Liver (tissue), 9 donors: ENCODE results near the gene FERMT1. TPM values are rescaled to one million over a fixed set of nuclear protein-coding genes. Genes with fewer than 3 reads are reported as not detected.

Source experiments
- DNase-seq: peaks from one replicate; pipeline ENCODE4 v3.0.0-alpha.2; 2017; ENCODE audit warnings: low spot score
- H3K27ac ChIP-seq, 2 donors: one replicate each; pipeline ENCODE4 v1.7.0; 2013; ENCODE audit warnings: inconsistent platforms in 2 of 2, low read length in 2 of 2, control low read depth in 1 of 2, low read depth in 1 of 2, mild to moderate bottlenecking in 1 of 2
- H3K27me3 ChIP-seq, 4 donors: one replicate each; pipeline versions ENCODE4 v1.6.1 to v1.7.0; 2013; ENCODE audit warnings: low read length in 3 of 4, inconsistent platforms in 1 of 4, mild to moderate bottlenecking in 1 of 4, moderate library complexity in 1 of 4; ENCODE audit not compliant: control insufficient read depth in 4 of 4, insufficient read depth in 4 of 4
- H3K36me3 ChIP-seq, 4 donors: one replicate each; pipeline versions ENCODE4 v1.6.1 to v1.7.0; 2013; ENCODE audit warnings: low read length in 3 of 4, mild to moderate bottlenecking in 3 of 4, low read depth in 1 of 4, moderate library complexity in 1 of 4; ENCODE audit not compliant: control insufficient read depth in 4 of 4, insufficient read depth in 3 of 4
- H3K4me1 ChIP-seq, 4 donors: one replicate each; pipeline versions ENCODE4 v1.6.1 to v1.7.0; 2013; ENCODE audit warnings: low read length in 3 of 4, mild to moderate bottlenecking in 3 of 4, moderate library complexity in 1 of 4; ENCODE audit not compliant: control insufficient read depth in 4 of 4, insufficient read depth in 4 of 4
- H3K4me3 ChIP-seq, 3 donors: one replicate each; pipeline versions ENCODE4 v1.6.1 to v1.7.0; 2013; ENCODE audit warnings: low read length in 3 of 3, control low read depth in 1 of 3, low read depth in 1 of 3, mild to moderate bottlenecking in 1 of 3
- H3K9ac ChIP-seq, 2 donors: one replicate each; pipeline ENCODE4 v1.7.0; 2013; ENCODE audit warnings: low read length in 2 of 2, mild to moderate bottlenecking in 2 of 2, moderate library complexity in 2 of 2, control low read depth in 1 of 2, low read depth in 1 of 2
- H3K9me3 ChIP-seq, 4 donors: one replicate each; pipeline versions ENCODE4 v1.6.1 to v1.7.0; 2013; ENCODE audit warnings: low read length in 3 of 4; ENCODE audit not compliant: control insufficient read depth in 4 of 4
- CTCF ChIP-seq: fragments of 150-350 bp; IDR thresholded peaks from 2 replicates; pipeline ENCODE4 v1.5.1; 2017; ENCODE audit warnings: improper control_type of control experiment, low read depth, low read length; ENCODE audit not compliant: missing input control
- EGR1 ChIP-seq, 2 donors: IDR thresholded peaks; 2 replicates each; pipeline ENCODE4 v1.6.1; 2016 to 2018; ENCODE audit warnings: antibody characterized with exemption in 2 of 2, low read depth in 2 of 2
- FOXA1 ChIP-seq: IDR thresholded peaks from 2 replicates; pipeline ENCODE4 v1.6.1; 2016; ENCODE audit warnings: antibody characterized with exemption
- FOXA2 ChIP-seq: IDR thresholded peaks from 2 replicates; pipeline ENCODE4 v1.6.1; 2016; ENCODE audit warnings: antibody characterized with exemption
- GABPA ChIP-seq, 2 donors: IDR thresholded peaks in 1 of 2; conservative IDR thresholded peaks in 1 of 2; 2 replicates each; pipeline ENCODE4 v1.6.1; 2016; ENCODE audit warnings: antibody characterized with exemption in 2 of 2, mild to moderate bottlenecking in 1 of 2, moderate library complexity in 1 of 2
- HNF4A ChIP-seq, 2 donors: conservative IDR thresholded peaks; 2 replicates each; pipeline ENCODE4 v1.6.1; 2016; ENCODE audit warnings: antibody characterized with exemption in 2 of 2, mild to moderate bottlenecking in 2 of 2
- HNF4G ChIP-seq: IDR thresholded peaks from 2 replicates; pipeline ENCODE4 v1.6.1; 2016; ENCODE audit warnings: antibody characterized with exemption
- MAX ChIP-seq: IDR thresholded peaks from 2 replicates; pipeline ENCODE4 v1.6.1; 2016; ENCODE audit warnings: antibody characterized with exemption
- NR2F2 ChIP-seq: IDR thresholded peaks from 2 replicates; pipeline ENCODE4 v1.6.1; 2016; ENCODE audit warnings: antibody characterized with exemption
- RAD21 ChIP-seq, 2 donors: IDR thresholded peaks; 2 replicates each; pipeline ENCODE4 v1.6.1; 2016; ENCODE audit warnings: antibody characterized with exemption in 2 of 2, mild to moderate bottlenecking in 2 of 2
- REST ChIP-seq: IDR thresholded peaks from 2 replicates; pipeline ENCODE4 v1.6.1; 2016; ENCODE audit warnings: antibody characterized with exemption, mild to moderate bottlenecking
- RXRA ChIP-seq, 2 donors: IDR thresholded peaks; 2 replicates each; pipeline ENCODE4 v1.6.1; 2017 to 2018; ENCODE audit warnings: antibody characterized with exemption in 2 of 2, mild to moderate bottlenecking in 1 of 2
- SP1 ChIP-seq: IDR thresholded peaks from 2 replicates; pipeline ENCODE4 v1.6.1; 2018; ENCODE audit warnings: antibody characterized with exemption, mild to moderate bottlenecking
- TAF1 ChIP-seq: conservative IDR thresholded peaks from 2 replicates; pipeline ENCODE4 v1.6.1; 2016; ENCODE audit warnings: antibody characterized with exemption, mild to moderate bottlenecking
- YY1 ChIP-seq: IDR thresholded peaks from 2 replicates; pipeline ENCODE4 v1.6.1; 2016; ENCODE audit warnings: antibody characterized with exemption, mild to moderate bottlenecking
- WGBS: extraction: QIAGEN DNeasy Blood & Tissue Kit; methylation state at CpG from one replicate; pipeline ENCODE4 v1.1.7; 2013; 5-methylcytosine and 5-hydroxymethylcytosine counted together
- polyA plus RNA-seq, 2 donors: library from polyadenylated mRNA; stranded (reverse) in 1 of 2; unstranded in 1 of 2; fragments of 200-250 nt in 1 of 2; fragments of >200 nt in 1 of 2; fragmentation: Nextera tagmentation in 1 of 2; extraction: Ambion mirVana in 1 of 2; gene quantifications; one replicate each; pipeline versions ENCODE4 v1.2.1 to v1.2.3, GENCODE V29; 2013 to 2015
- total RNA-seq, 2 donors: library from RNA; depleted of rRNA; stranded (reverse); fragments of >200 nt; gene quantifications; one replicate each; pipeline ENCODE4 v1.2.3, GENCODE V29; 2014
- TF ChIP-seq, protein P1 (sequence below): IDR thresholded peaks from 2 replicates; pipeline ENCODE4 v1.6.1; 2016; ENCODE audit warnings: antibody characterized with exemption
- TF ChIP-seq, protein P2 (sequence below): IDR thresholded peaks from 2 replicates; pipeline ENCODE4 v1.6.1; 2016; ENCODE audit warnings: antibody characterized with exemption
- donor health status: healthy.
- donor health status: healthy.
- donor health status: healthy.
- donor health status: healthy.
- donor health status: healthy.

The FERMT1 gene
- total and polyA plus RNA-seq, 4 donors: 0.11 to 0.42 (median 0.21) TPM

DNA sequence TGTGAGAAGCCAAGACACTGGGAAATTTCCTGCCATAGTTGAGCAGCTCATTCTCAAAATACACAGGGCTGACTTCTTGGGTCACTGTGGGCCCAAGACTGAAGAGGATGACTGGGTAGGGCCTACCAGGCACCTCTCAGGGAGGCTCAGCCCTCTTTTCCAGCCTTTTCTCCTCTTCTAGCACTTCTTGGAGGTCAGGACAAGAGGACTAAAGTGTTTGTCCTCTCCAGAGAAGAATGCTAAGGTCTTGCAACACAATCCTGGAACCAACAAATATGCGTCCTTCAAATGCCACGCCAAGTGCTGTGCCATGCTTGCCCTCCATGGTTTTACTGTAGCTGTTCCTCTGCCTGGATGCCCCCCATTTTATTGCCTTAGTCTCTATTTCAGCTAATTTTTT lies 65.7 kb downstream of the FERMT1 start:
- no peak overlapping the region for H3K9ac ChIP-seq
- no peak for TF ChIP-seq HNF4G
- TF ChIP-seq, protein P1, sequence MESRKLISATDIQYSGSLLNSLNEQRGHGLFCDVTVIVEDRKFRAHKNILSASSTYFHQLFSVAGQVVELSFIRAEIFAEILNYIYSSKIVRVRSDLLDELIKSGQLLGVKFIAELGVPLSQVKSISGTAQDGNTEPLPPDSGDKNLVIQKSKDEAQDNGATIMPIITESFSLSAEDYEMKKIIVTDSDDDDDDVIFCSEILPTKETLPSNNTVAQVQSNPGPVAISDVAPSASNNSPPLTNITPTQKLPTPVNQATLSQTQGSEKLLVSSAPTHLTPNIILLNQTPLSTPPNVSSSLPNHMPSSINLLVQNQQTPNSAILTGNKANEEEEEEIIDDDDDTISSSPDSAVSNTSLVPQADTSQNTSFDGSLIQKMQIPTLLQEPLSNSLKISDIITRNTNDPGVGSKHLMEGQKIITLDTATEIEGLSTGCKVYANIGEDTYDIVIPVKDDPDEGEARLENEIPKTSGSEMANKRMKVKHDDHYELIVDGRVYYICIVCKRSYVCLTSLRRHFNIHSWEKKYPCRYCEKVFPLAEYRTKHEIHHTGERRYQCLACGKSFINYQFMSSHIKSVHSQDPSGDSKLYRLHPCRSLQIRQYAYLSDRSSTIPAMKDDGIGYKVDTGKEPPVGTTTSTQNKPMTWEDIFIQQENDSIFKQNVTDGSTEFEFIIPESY: no peak
- no peak for TF ChIP-seq NR2F2
- TF ChIP-seq MAX: no peak
- TF ChIP-seq RAD21 (IDR thresholded peaks at IDR 0.05): no peak
- TF ChIP-seq, protein P2, sequence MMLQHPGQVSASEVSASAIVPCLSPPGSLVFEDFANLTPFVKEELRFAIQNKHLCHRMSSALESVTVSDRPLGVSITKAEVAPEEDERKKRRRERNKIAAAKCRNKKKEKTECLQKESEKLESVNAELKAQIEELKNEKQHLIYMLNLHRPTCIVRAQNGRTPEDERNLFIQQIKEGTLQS: no peak
- TF ChIP-seq GABPA (IDR thresholded peaks at IDR 0.05 in 1 of 2, conservative IDR thresholded peaks at IDR 0.05 in 1 of 2): no peak
- TF ChIP-seq RXRA (IDR thresholded peaks at IDR 0.05): no peak
- no peak for TF ChIP-seq FOXA1
- no peak for TF ChIP-seq FOXA2
- TF ChIP-seq HNF4A (conservative IDR thresholded peaks at IDR 0.05): no peak
- TF ChIP-seq TAF1: no peak
- no peak for TF ChIP-seq CTCF
- no peak for TF ChIP-seq REST
- TF ChIP-seq YY1: no peak
- no peak for TF ChIP-seq EGR1 (IDR thresholded peaks at IDR 0.05; ENCODE audit: low read depth in 2 of 2)
- peaks cover 0 to 3% (median 0%) of the 10 kb centered on the region in 4 donors for H3K27me3 ChIP-seq
- H3K27ac ChIP-seq: no peak overlapping the region
- no peaks in the 10 kb centered on the region for H3K36me3 ChIP-seq
- WGBS: 94% methylated on average over 2 of the region's 2 CpGs
- DNase-seq: no peak
- no peak overlapping the region for H3K4me3 ChIP-seq
- H3K4me1 ChIP-seq: peaks cover 7 to 18% (median 11%) of the 10 kb centered on the region in 4 donors
- no peaks in the 10 kb centered on the region for H3K9me3 ChIP-seq

- no peak for DNase-seq
- Histone ChIP-seq H3K36me3 (no peaks in the 10 kb centered on the region), H3K9ac (no peak overlapping the region), H3K27ac (no peak overlapping the region), H3K4me3 (no peak overlapping the region), H3K4me1 (peaks cover 10 to 25% (median 17%) of the 10 kb centered on the region in 4 donors), H3K9me3 (no peaks in the 10 kb centered on the region), H3K27me3 (peaks cover 0 to 3% (median 0%) of the 10 kb centered on the region in 4 donors)
- TF ChIP-seq GABPA (IDR thresholded peaks at IDR 0.05 in 1 of 2, conservative IDR thresholded peaks at IDR 0.05 in 1 of 2) (no peak), CTCF (no peak), YY1 (peak; percentile 60), HNF4G (no peak), SP1 (no peak), HNF4A (conservative IDR thresholded peaks at IDR 0.05) (peak; percentile 57 to 89), RXRA (IDR thresholded peaks at IDR 0.05) (peak in 1 of 2 donors; percentile 84), MAX (peak; percentile 21), RAD21 (IDR thresholded peaks at IDR 0.05) (no peak), NR2F2 (no peak)
- TF ChIP-seq, protein P1: no peak
- 63% methylated on average over 9 of the region's 9 CpGs for WGBS
Measured at GRCh38 chr20:6055981-6056569, 66.8 kb downstream of the FERMT1 start.
